NB4 (cell line): ENCODE data around the gene PDIA5.

Experiments used
- POLR2A ChIP-seq: IDR thresholded peaks from 2 replicates; pipeline ENCODE4 v1.6.1; 2011; ENCODE audit warnings: mild to moderate bottlenecking; ENCODE audit not compliant: insufficient read length; ENCODE audit errors: extremely low read depth
- TF ChIP-seq, protein P1 (sequence below): IDR thresholded peaks from one replicate; pipeline ENCODE4 v1.5.1; 2012; ENCODE audit warnings: low read depth, low read length
- TF ChIP-seq, protein P2 (sequence below): IDR thresholded peaks from 2 replicates; pipeline ENCODE4 v1.6.1; 2011; ENCODE audit warnings: low read depth, low read length

GRCh38 chr3:123163141-123163540 lies 96.3 kb downstream of the PDIA5 start:
- TF ChIP-seq, protein P1, sequence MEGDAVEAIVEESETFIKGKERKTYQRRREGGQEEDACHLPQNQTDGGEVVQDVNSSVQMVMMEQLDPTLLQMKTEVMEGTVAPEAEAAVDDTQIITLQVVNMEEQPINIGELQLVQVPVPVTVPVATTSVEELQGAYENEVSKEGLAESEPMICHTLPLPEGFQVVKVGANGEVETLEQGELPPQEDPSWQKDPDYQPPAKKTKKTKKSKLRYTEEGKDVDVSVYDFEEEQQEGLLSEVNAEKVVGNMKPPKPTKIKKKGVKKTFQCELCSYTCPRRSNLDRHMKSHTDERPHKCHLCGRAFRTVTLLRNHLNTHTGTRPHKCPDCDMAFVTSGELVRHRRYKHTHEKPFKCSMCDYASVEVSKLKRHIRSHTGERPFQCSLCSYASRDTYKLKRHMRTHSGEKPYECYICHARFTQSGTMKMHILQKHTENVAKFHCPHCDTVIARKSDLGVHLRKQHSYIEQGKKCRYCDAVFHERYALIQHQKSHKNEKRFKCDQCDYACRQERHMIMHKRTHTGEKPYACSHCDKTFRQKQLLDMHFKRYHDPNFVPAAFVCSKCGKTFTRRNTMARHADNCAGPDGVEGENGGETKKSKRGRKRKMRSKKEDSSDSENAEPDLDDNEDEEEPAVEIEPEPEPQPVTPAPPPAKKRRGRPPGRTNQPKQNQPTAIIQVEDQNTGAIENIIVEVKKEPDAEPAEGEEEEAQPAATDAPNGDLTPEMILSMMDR: no peak
- TF ChIP-seq, protein P2, sequence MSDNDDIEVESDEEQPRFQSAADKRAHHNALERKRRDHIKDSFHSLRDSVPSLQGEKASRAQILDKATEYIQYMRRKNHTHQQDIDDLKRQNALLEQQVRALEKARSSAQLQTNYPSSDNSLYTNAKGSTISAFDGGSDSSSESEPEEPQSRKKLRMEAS: no peak
- TF ChIP-seq POLR2A: no peak
